Esophagus squamous epithelium (tissue), 4 donors: ENCODE measurements around the gene VASH2.

Source experiments
- POLR2A ChIP-seq, 4 donors: fragments of 450-650 bp; IDR thresholded peaks; one replicate each; pipeline ENCODE4 v1.6.1; 2017; ENCODE audit warnings: antibody characterized with exemption in 4 of 4, mild to moderate bottlenecking in 4 of 4, moderate library complexity in 3 of 4
- TF ChIP-seq, protein P1 (sequence below), 6 experiments: fragments of 450-650 bp in 4 of 6; fragments of 200-600 bp in 2 of 6; sonication (generic) in 2 of 6; IDR thresholded peaks; one replicate each; pipeline ENCODE4 v1.5.1; 2016 to 2019; ENCODE audit warnings: antibody characterized with exemption in 6 of 6, mild to moderate bottlenecking in 4 of 6, moderate library complexity in 4 of 6

DNA sequence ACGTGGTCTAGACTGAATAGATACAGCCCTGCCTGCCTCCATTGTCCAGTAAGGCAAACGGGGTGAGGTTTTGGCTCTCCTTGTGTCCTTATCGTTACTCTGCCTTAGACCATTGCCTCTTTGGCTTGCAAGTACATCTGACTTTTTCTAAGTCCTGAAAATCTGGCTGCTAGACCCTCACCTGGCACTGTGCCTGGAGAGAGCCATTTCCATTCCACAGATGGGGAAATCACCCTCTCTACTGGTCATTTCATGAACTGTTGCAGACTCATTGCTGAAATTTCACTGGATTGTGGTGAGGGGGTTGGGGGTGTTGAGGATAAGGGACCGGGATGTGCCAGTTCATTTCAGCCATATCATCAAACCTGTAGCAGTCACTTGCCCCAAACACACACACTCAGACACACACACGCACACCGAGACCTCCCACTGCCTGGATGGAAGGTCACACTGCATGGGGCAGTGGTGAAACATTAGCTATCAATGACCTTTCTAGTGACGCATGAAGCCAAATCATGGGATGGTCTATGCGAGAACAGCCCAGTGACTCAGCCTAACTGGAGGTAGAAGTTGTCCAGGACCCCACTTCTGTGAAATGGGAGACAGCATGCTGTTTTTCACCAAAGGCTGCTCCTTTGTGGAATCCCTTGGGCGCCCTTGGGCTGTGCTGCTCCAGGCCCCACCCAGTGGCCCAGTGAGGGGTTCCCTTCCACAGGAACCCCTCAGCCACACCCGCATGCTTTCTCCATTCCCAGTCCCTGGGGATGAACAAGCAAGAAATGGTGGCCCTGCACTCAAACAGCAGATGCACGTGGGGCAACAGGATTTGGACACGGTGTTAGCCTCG, 34.9 kb upstream of the VASH2 start:
- no peak for TF ChIP-seq POLR2A (IDR thresholded peaks at IDR 0.05)
- TF ChIP-seq, protein P1, sequence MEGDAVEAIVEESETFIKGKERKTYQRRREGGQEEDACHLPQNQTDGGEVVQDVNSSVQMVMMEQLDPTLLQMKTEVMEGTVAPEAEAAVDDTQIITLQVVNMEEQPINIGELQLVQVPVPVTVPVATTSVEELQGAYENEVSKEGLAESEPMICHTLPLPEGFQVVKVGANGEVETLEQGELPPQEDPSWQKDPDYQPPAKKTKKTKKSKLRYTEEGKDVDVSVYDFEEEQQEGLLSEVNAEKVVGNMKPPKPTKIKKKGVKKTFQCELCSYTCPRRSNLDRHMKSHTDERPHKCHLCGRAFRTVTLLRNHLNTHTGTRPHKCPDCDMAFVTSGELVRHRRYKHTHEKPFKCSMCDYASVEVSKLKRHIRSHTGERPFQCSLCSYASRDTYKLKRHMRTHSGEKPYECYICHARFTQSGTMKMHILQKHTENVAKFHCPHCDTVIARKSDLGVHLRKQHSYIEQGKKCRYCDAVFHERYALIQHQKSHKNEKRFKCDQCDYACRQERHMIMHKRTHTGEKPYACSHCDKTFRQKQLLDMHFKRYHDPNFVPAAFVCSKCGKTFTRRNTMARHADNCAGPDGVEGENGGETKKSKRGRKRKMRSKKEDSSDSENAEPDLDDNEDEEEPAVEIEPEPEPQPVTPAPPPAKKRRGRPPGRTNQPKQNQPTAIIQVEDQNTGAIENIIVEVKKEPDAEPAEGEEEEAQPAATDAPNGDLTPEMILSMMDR (IDR thresholded peaks at IDR 0.05), result peak in 2 of 6 experiments; percentile 15 to 27
